GM23248 (cell line): ENCODE results near the gene TCF23. TPM values are rescaled to one million over a fixed set of nuclear protein-coding genes. Genes with fewer than 3 reads are reported as not detected.
"Not testable (repeated sequence)": the region's sequence is repeated elsewhere in the genome, so short reads cannot be mapped to it uniquely, and the experiment has no call there.

ENCODE experiments used
- DNase-seq: peaks from one replicate; pipeline ENCODE4 v3.0.0-alpha.2; 2015
- H2AFZ ChIP-seq: fragments of 200-600 bp; sonication (generic); 2 replicates; pipeline ENCODE4 v1.6.1; 2016; ENCODE audit warnings: antibody characterized with exemption
- H3F3A ChIP-seq: fragments of 200-600 bp; sonication (generic); 2 replicates; pipeline ENCODE4 v1.6.1; 2016; ENCODE audit warnings: mild to moderate bottlenecking, antibody characterized with exemption, mixed run types; ENCODE audit not compliant: insufficient read depth
- H3K27ac ChIP-seq: fragments of 200-600 bp; sonication (generic); 2 replicates; pipeline ENCODE4 v1.5.1; 2016; ENCODE audit warnings: mild to moderate bottlenecking
- H3K27me3 ChIP-seq: fragments of 200-600 bp; sonication (generic); replicated peaks from 2 replicates; pipeline ENCODE4 v1.6.1; 2016; ENCODE audit warnings: mild to moderate bottlenecking; ENCODE audit not compliant: insufficient read depth
- H3K36me3 ChIP-seq: fragments of 200-600 bp; sonication (generic); 2 replicates; pipeline ENCODE4 v1.6.1; 2016; ENCODE audit warnings: low read depth, mild to moderate bottlenecking
- H3K4me1 ChIP-seq: fragments of 200-600 bp; sonication (generic); 2 replicates; pipeline ENCODE4 v1.6.1; 2016; ENCODE audit warnings: mild to moderate bottlenecking; ENCODE audit not compliant: insufficient read depth
- H3K4me2 ChIP-seq: fragments of 200-600 bp; sonication (generic); one replicate; pipeline ENCODE4 v1.6.1; 2016; ENCODE audit warnings: mild to moderate bottlenecking; ENCODE audit not compliant: unreplicated experiment
- H3K4me3 ChIP-seq: fragments of 200-600 bp; sonication (generic); 2 replicates; pipeline ENCODE4 v1.5.1; 2016; ENCODE audit warnings: mild to moderate bottlenecking
- H3K79me2 ChIP-seq: fragments of 200-600 bp; sonication (generic); 2 replicates; pipeline ENCODE4 v1.6.1; 2016; ENCODE audit warnings: mild to moderate bottlenecking; ENCODE audit not compliant: insufficient read depth
- H3K9ac ChIP-seq: fragments of 200-600 bp; sonication (generic); 2 replicates; pipeline ENCODE4 v1.6.1; 2016; ENCODE audit warnings: mild to moderate bottlenecking
- H3K9me2 ChIP-seq: fragments of 200-600 bp; sonication (generic); 2 replicates; pipeline ENCODE4 v1.6.1; 2016; ENCODE audit warnings: mixed run types, mild to moderate bottlenecking, moderate library complexity; ENCODE audit not compliant: insufficient read depth
- H3K9me3 ChIP-seq: fragments of 200-600 bp; sonication (generic); one replicate; pipeline ENCODE4 v1.6.1; 2017; ENCODE audit warnings: low read depth
- H4K20me1 ChIP-seq: fragments of 200-600 bp; sonication (generic); 2 replicates; pipeline ENCODE4 v1.6.0; 2016; ENCODE audit not compliant: insufficient read depth
- EZH2 ChIP-seq: fragments of 200-600 bp; sonication (generic); IDR thresholded peaks from 2 replicates; pipeline ENCODE4 v1.6.1; 2018; ENCODE audit warnings: antibody characterized with exemption, mild to moderate bottlenecking; ENCODE audit not compliant: insufficient read depth, poor library complexity, severe bottlenecking
- EZH2phosphoT487 ChIP-seq: fragments of 200-600 bp; sonication (generic); IDR thresholded peaks from 2 replicates; pipeline ENCODE4 v1.6.1; 2018; ENCODE audit warnings: antibody characterized with exemption, moderate library complexity, mild to moderate bottlenecking, low read depth; ENCODE audit not compliant: insufficient read depth
- WGBS, 2 experiments: methylation state at CpG; one replicate each; pipeline ENCODE4 v1.1.6; 2015 to 2017; ENCODE audit warnings: low lambda C conversion rate in 2 of 2, low coverage in 1 of 2; ENCODE audit errors: missing lambda C conversion rate in 2 of 2; 5-methylcytosine and 5-hydroxymethylcytosine counted together
- in situ Hi-C: fragments of 300-500 bp; cut with MboI; formaldehyde crosslinking; loops from 2 replicates; pipeline ENCODE4 v1.15.0; 2020
- polyA plus RNA-seq: library from polyadenylated mRNA; unstranded; fragments of >200 nt; fragmentation: Nextera tagmentation; extraction: Ambion mirVana; gene quantifications from 2 replicates; pipeline ENCODE4 v1.2.1, GENCODE V29; 2016
- total RNA-seq: library from RNA; depleted of rRNA; stranded (reverse); fragments of >200 nt; shearing (Covaris generic); gene quantifications from 2 replicates; pipeline ENCODE4 v1.2.3, GENCODE V29; 2014

The TCF23 gene
- total and polyA plus RNA-seq, 2 experiments from 2014 or later, result not detected

DNA sequence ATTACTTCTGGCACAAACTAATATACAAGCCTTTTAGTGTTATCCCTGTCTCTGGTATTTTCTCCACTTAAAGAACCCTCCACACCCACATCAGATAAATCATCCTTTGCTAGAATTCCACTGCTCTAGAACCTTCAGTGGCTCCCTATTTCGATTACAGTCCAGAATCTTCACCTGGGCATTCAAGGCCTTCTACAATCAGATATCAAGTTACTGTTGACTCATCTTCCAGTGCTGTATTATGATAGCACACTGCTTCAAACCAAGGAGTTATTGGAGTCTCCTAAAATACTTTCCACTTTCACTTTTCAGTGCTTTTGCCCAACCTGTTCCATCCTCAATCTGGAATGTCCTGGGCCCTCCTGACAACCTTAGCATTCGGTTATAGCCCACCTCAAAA lies 33.3 kb upstream of the TCF23 start:
- Histone ChIP-seq H3K4me2 (no peak overlapping the region), H4K20me1 (no peaks in the 10 kb centered on the region), H3K4me3 (no peak overlapping the region), H3K4me1 (no peaks in the 10 kb centered on the region), H2AFZ (no peak overlapping the region), H3K9ac (no peak overlapping the region), H3K36me3 (no peaks in the 10 kb centered on the region), H3K27me3 (peaks cover 2% of the 10 kb centered on the region; the same call in 1 of the 2 replicates), H3K27ac (no peak overlapping the region), H3K9me3 (no peaks in the 10 kb centered on the region), H3K79me2 (no peaks in the 10 kb centered on the region), H3F3A (no peaks in the 10 kb centered on the region), H3K9me2 (no peaks in the 10 kb centered on the region)
- no peak for DNase-seq
- in situ Hi-C loops, result no loop called here
- no peak for TF ChIP-seq EZH2phosphoT487
- TF ChIP-seq EZH2, result no peak
- 56 to 62% methylated on average over 2 of the region's 2 CpGs for WGBS, 2 experiments

DNA sequence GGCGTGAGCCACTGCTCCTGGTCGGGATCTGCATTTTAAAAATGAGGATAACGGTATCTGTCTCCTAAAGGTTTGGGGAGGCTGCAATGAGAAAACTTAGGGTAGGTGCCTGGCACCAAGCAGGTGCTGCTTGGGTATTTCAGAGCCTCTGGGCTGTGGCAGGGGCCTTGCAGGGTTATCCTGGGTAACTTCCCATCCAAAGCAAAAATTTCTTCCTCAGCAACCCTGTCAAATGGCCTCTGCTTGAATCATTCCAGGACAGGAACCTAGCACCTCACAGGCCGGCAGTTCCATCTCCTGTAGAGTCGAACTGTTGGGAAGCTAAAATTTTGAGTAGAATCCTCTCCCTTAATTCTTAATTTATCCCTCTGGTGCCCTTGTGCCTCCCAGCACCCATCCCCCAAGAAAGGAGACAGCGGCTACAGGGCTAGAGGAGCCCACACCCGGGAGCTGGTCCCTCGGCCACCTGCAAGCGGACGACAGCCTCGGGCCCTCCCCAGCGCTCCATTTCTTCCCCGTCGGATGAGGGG lies 30.7 kb upstream of the TCF23 start:
- H3K36me3 ChIP-seq, result no peaks in the 10 kb centered on the region
- H2AFZ ChIP-seq, result peak overlapping the region; percentile 74
- in situ Hi-C loops, result no loop called here
- H3F3A ChIP-seq, result no peaks in the 10 kb centered on the region
- H3K4me1 ChIP-seq, result no peaks in the 10 kb centered on the region
- H3K9me2 ChIP-seq, result no peaks in the 10 kb centered on the region
- peak overlapping the region; percentile 74 for H3K4me2 ChIP-seq
- H3K79me2 ChIP-seq, result no peaks in the 10 kb centered on the region
- H3K4me3 ChIP-seq, result peak overlapping the region; percentile 70
- no peaks in the 10 kb centered on the region for H4K20me1 ChIP-seq
- peak overlapping the region; percentile 68 for H3K9ac ChIP-seq
- DNase-seq, result peak; percentile 23
- peaks cover 17% of the 10 kb centered on the region for H3K27me3 ChIP-seq
- no peak for TF ChIP-seq EZH2
- TF ChIP-seq EZH2phosphoT487, result no peak
- no peak overlapping the region for H3K27ac ChIP-seq
- 27 to 28% methylated on average over 14 of the region's 14 CpGs for WGBS, 2 experiments
- H3K9me3 ChIP-seq, result no peaks in the 10 kb centered on the region

DNA sequence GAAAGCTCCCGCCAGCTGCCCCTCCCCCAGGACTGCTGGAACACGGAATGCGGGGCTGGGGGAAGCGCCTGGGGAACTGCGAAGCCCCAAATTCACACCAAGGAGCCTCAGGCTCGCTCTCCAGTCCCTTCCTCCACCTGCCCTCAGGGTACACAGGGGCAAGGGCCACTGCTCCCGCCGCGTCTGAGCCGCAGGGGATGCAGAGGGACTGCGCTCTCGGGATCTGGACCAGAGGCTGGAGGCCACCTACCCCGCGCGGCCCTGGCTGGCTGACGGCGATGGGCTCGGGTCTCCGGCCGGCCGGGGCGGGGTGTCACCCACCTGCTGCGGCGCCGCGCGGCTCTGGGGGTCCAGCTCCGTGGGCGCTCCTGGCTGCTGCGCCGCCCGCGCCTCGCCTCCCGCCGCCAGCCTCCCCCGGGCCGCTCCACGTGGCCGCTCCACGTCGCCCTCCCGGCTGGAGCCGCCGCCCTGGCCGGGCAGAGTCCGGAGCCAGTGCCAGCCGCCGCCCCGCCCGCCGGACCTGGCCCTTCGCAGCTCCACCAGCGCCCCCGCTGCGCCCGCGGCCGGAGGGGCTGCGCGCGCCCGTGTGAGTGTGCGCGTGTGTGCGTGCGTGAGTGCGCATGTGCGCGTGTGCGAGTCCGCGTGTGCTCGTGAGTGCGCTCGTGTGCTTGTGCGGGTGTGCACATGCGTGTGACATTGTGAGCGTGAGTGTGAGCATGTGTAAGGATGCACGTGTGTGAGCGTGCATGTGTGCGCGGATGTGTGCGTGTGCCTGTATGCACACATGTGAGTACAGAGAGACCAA lies 30.1 kb upstream of the TCF23 start, which contains the start of gene CGREF1:
TSS of gene CGREF1 (minus strand) at position 604 of the 805 bp plus-strand sequence. CDS start 14,762 bp downstream, outside the sequence.
- Histone ChIP-seq H3K9ac (peak within 1 kb of the TSS; percentile 68), H3K27me3 (peaks cover 17% of the 10 kb centered on the region), H3K36me3 (no peaks in the 10 kb centered on the region), H3K4me1 (no peaks in the 10 kb centered on the region), H3K27ac (no peak within 1 kb of the TSS), H3K79me2 (no peaks in the 10 kb centered on the region), H3K4me3 (peak within 1 kb of the TSS; percentile 70), H3K9me3 (no peaks in the 10 kb centered on the region), H3K9me2 (no peaks in the 10 kb centered on the region), H4K20me1 (no peaks in the 10 kb centered on the region), H3K4me2 (peak within 1 kb of the TSS; percentile 74), H3F3A (no peaks in the 10 kb centered on the region), H2AFZ (peak within 1 kb of the TSS; percentile 74)
- WGBS, 2 experiments, result 2 to 4% methylated on average over 51 to 56 of the region's 84 CpGs
- TF ChIP-seq EZH2phosphoT487, result no peak
- in situ Hi-C loops, result no loop called here
- DNase-seq, result peak; percentile 58

DNA sequence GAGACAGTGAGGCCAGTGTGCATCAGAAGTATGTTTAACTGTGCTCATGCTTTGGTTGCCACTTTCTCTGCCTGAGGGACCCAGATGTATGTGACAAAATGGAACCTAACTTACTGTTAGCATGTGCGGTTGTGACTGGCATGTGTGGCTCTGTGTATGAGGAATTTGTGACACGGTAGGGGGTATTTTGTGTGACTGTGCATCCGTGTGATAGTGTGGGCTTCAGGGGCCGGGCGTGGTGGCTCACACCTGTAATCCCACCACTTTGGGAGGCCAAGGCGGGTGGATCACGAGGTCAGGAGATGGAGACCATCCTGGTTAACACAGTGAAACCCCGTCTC lies 29.5 kb upstream of the TCF23 start:
- in situ Hi-C loops, H3F3A ChIP-seq, H3K9me3 ChIP-seq, H3K4me1 ChIP-seq, H3K79me2 ChIP-seq, H3K9me2 ChIP-seq, H3K27ac ChIP-seq, H3K36me3 ChIP-seq, H4K20me1 ChIP-seq, DNase-seq: not testable (repeated sequence)
- peak overlapping the region; percentile 74 for H3K4me2 ChIP-seq
- peak overlapping the region; percentile 68 for H3K9ac ChIP-seq
- 72% methylated on average over 8 of the region's 8 CpGs for WGBS, 2 experiments
- H2AFZ ChIP-seq, result peak overlapping the region; percentile 74
- peaks cover 17% of the 10 kb centered on the region for H3K27me3 ChIP-seq
- H3K4me3 ChIP-seq, result peak overlapping the region; percentile 70

DNA sequence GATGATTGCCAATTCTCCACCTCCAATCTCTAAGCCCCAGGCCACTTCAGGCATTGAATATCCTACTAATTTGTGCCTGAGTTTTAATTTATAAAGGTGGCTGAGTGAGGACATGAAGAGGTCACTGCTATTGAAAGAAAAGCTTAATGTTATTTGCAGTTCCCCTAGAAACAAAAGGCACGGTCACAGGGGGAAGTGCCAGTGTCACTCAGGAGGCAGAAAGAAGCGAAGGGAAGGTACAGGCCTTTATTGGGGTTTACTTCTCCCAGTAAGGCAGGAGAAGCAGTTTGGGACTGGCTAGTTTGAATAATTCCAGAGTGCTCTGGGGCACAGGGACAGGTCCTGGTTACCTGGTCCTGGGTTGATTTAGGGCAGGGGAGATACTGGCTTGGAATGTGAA lies 26.9 kb upstream of the TCF23 start:
- Histone ChIP-seq H3K27me3 (peaks cover 17% of the 10 kb centered on the region), H3K4me2 (no peak overlapping the region), H3K9ac (no peak overlapping the region), H3K79me2 (no peaks in the 10 kb centered on the region), H3K9me2 (no peaks in the 10 kb centered on the region), H3K4me1 (no peaks in the 10 kb centered on the region), H3K27ac (no peak overlapping the region), H3K4me3 (no peak overlapping the region), H3K9me3 (no peaks in the 10 kb centered on the region), H2AFZ (no peak overlapping the region), H3F3A (no peaks in the 10 kb centered on the region), H3K36me3 (no peaks in the 10 kb centered on the region), H4K20me1 (no peaks in the 10 kb centered on the region)
- WGBS, 2 experiments, result 94 to 95% methylated on average over 2 of the region's 2 CpGs
- DNase-seq, result no peak
- no peak for TF ChIP-seq EZH2phosphoT487
- no peak for TF ChIP-seq EZH2
- in situ Hi-C loops, result no loop called here
